Brain microvascular endothelial cell (primary cell): ENCODE results near the gene LILRB3.
"Not testable (repeated sequence)": the region's sequence is repeated elsewhere in the genome, so short reads cannot be mapped to it uniquely, and the experiment has no call there.

Experiments
- DNase-seq: peaks from one replicate; pipeline ENCODE4 v3.0.0-alpha.2; 2020
- H3K27ac ChIP-seq: fragments of 250-450 bp; sonication (Bioruptor Pico); 2 replicates; pipeline ENCODE4 v1.5.1; 2020; ENCODE audit warnings: mild to moderate bottlenecking, moderate library complexity
- H3K27me3 ChIP-seq: fragments of 250-450 bp; sonication (Bioruptor Pico); replicated peaks from 2 replicates; pipeline ENCODE4 v1.5.1; 2020; ENCODE audit warnings: mild to moderate bottlenecking
- H3K36me3 ChIP-seq: fragments of 250-450 bp; sonication (Bioruptor Pico); replicated peaks from 2 replicates; pipeline ENCODE4 v1.5.1; 2020; ENCODE audit warnings: mild to moderate bottlenecking
- H3K4me3 ChIP-seq: 2 replicates; pipeline ENCODE4 v1.5.1; 2011; ENCODE audit warnings: low read depth, mild to moderate bottlenecking, control low read depth, low read length, moderate library complexity
- CTCF ChIP-seq: IDR thresholded peaks from 2 replicates; pipeline ENCODE4 v1.5.1; 2011; ENCODE audit warnings: low read depth, mild to moderate bottlenecking, moderate library complexity, low read length, control low read depth, inconsistent platforms; ENCODE audit errors: missing control alignments
- in situ Hi-C: cut with HindIII; loops from 2 replicates; pipeline ENCODE4 v1.10.0; 2017; ENCODE audit warnings: low sequenced_read_pairs, low pct_ligation_motif_present

LILRB3 gene

GRCh38 chr19:54231077-54231931 is 8.5 kb upstream of the LILRB3 start:
- Histone ChIP-seq H3K36me3 (no peaks in the 10 kb centered on the region), H3K27ac (no peak overlapping the region), H3K4me3 (no peak overlapping the region), H3K27me3 (no peaks in the 10 kb centered on the region)
- DNase-seq = peak; percentile 69
- in situ Hi-C loops = no loop called here
- peak; percentile 95 for TF ChIP-seq CTCF

DNA sequence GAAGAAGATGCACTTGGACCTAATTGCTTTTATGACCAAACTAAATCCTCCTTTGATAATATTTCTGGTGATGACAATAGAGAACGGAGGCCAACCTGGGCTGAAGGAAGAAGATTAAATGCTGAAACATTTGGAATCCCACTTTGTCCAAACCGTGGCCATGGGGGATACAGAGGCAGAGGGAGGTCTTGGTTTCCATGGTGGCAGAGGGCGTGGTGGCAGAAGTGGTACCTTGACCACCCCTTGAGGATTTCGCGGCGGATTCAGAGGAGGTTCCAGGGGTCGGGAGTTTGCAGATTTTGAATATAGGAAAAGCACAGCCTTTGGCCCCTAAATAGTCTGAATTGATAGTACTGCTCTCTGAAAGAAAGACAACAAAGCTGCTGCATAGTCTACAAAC is 7.2 kb upstream of the LILRB3 start:
- no peaks in the 10 kb centered on the region for H3K36me3 ChIP-seq
- H3K4me3 ChIP-seq = no peak overlapping the region
- DNase-seq = no peak
- no peak for TF ChIP-seq CTCF
- H3K27ac ChIP-seq = no peak overlapping the region
- no peaks in the 10 kb centered on the region for H3K27me3 ChIP-seq
- in situ Hi-C loops = no loop called here

DNA sequence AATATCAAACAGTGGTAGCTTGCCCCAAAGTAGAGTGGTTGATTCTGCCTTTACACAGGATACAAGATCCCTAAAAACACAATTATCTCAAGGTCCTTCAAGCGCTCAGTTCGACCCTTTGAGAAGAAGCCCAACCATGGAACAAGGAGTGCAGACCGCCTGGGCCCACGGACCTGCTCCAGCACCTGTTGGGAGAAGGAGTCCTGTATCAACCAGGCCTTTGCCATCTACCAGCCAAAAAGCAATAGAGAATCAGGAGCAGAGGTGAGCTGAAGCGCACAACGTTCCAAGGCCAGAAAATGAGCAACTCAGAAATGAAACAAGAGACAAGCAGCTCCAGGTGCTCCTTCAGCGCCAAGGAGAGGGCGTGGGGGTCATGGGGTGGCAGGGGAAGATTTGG is 6.3 kb upstream of the LILRB3 start:
- no peak for TF ChIP-seq CTCF
- Histone ChIP-seq H3K36me3 (no peaks in the 10 kb centered on the region), H3K27me3 (no peaks in the 10 kb centered on the region), H3K27ac (no peak overlapping the region), H3K4me3 (no peak overlapping the region)
- in situ Hi-C loops = no loop called here
- no peak for DNase-seq

DNA sequence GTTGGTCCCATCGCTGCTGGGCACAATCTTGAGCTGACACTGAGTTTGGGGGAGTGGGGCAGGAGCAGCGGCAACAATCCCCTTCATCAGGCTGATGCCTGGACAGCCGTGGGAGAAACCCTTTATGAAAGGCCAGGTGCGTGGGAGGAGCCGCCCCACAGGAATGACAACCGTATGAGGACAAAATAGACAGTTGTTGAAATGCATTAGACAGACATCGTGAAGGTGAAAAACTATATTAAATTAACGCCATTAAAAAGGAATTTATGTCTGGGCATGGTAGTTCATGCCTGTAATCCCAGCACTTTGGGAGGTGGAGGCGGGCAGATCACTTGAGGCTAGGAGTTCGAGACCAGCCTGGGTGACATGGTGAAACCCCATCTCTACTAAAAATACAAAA is 1.8 kb upstream of the LILRB3 start:
- in situ Hi-C loops, H3K27ac ChIP-seq, H3K36me3 ChIP-seq, H3K4me3 ChIP-seq, DNase-seq, H3K27me3 ChIP-seq: not testable (repeated sequence)

DNA sequence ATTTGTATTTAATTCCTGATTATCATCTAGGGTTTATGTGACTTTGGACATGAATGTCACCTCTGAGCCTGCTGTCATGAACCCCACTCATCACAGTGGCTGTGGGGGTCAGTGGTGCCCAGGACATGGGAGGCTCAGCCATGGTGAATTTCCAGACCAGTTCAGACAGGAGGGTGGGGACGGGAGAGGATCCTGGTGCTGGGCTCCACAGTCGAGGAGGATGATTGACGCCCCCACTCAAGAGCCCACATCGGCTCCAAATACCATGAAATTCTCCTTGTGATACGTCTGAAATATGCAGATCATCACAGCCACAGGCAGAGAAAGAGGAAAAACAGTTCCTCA is 1.1 kb upstream of the LILRB3 start:
- in situ Hi-C loops, DNase-seq, H3K27me3 ChIP-seq, H3K27ac ChIP-seq, H3K36me3 ChIP-seq, H3K4me3 ChIP-seq: not testable (repeated sequence)

- DNase-seq, H3K27ac ChIP-seq, H3K4me3 ChIP-seq: not testable (repeated sequence)
Measured at GRCh38 chr19:54223277-54223936, 600 bp upstream of the LILRB3 start.

GRCh38 chr19:54221947-54222346 is 860 bp downstream of the LILRB3 start:
- in situ Hi-C loops, DNase-seq, H3K36me3 ChIP-seq, H3K27ac ChIP-seq, H3K4me3 ChIP-seq, H3K27me3 ChIP-seq: not testable (repeated sequence)

More at GRCh38 chr19:54223277-54223936, 600 bp upstream of the LILRB3 start:
- in situ Hi-C loops, H3K36me3 ChIP-seq, H3K27me3 ChIP-seq: not testable (repeated sequence)

DNA sequence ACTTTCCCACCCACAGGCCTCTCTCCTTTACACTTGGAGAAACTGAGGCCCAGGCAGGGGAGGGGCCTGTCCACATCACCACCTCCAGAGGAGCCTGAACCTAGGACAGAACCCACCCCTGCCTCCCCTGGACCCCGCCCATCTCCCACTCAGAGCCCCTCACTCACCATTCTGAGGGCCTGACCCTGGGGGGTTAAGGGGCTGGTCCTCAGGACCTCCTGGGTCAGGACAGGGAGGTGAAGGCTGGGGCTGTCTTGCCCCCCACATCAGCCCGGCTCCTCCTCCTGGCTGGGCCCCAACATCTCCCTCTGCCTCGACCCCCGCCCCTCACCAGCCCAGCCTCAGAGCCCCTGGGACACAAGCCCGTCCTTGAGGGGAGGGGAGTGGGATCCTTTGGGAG is 3.1 kb downstream of the LILRB3 start:
- in situ Hi-C loops, H3K4me3 ChIP-seq, DNase-seq, H3K27me3 ChIP-seq, H3K27ac ChIP-seq, H3K36me3 ChIP-seq: not testable (repeated sequence)
